ENCODE measurements around the gene BICRA.

The BICRA gene

GRCh38 chr19:47601180-47601904, 7.6 kb upstream of the BICRA start:
- no peak for DNase-seq (ENCODE audit: low spot score)

- no peak for DNase-seq (ENCODE audit: low spot score)
These were observed 5.0 kb upstream of the BICRA start for GRCh38 chr19:47603706-47604565.

- DNase-seq (ENCODE audit: low spot score) = no peak
These were observed 1.3 kb upstream of the BICRA start for GRCh38 chr19:47607564-47608073.

- DNase-seq (ENCODE audit: low spot score) = peak; percentile 88
These were observed 638 bp upstream of the BICRA start for GRCh38 chr19:47608074-47608918.

- no peak for DNase-seq (ENCODE audit: low spot score)
These were observed 1.3 kb downstream of the BICRA start for GRCh38 chr19:47609906-47610894.

- DNase-seq (ENCODE audit: low spot score) = no peak
These were observed 2.0 kb downstream of the BICRA start for GRCh38 chr19:47610902-47611301.

GRCh38 chr19:47613165-47614020, 4.5 kb downstream of the BICRA start:
- DNase-seq (ENCODE audit: low spot score) = peak; percentile 68

GRCh38 chr19:47614021-47614295, 5.0 kb downstream of the BICRA start:
- no peak for DNase-seq (ENCODE audit: low spot score)

GRCh38 chr19:47614559-47614958, 5.6 kb downstream of the BICRA start:
- no peak for DNase-seq (ENCODE audit: low spot score)

- DNase-seq (ENCODE audit: low spot score) = no peak
These were observed 6.3 kb downstream of the BICRA start for GRCh38 chr19:47615230-47615629.

GRCh38 chr19:47615714-47616113, 6.8 kb downstream of the BICRA start:
- no peak for DNase-seq (ENCODE audit: low spot score)

GRCh38 chr19:47618771-47619170, 9.8 kb downstream of the BICRA start:
- no peak for DNase-seq (ENCODE audit: low spot score)

GRCh38 chr19:47619763-47620162, 10.8 kb downstream of the BICRA start:
- no peak for DNase-seq (ENCODE audit: low spot score)

GRCh38 chr19:47623151-47623920, 14.4 kb downstream of the BICRA start:
- DNase-seq (ENCODE audit: low spot score) = no peak

- DNase-seq (ENCODE audit: low spot score) = no peak
These were observed 15.0 kb downstream of the BICRA start for GRCh38 chr19:47623921-47624391.

- no peak for DNase-seq (ENCODE audit: low spot score)
These were observed 16.7 kb downstream of the BICRA start for GRCh38 chr19:47625650-47626049.

- no peak for DNase-seq (ENCODE audit: low spot score)
These were observed 17.3 kb downstream of the BICRA start for GRCh38 chr19:47626238-47626637.

GRCh38 chr19:47628078-47628771, 19.3 kb downstream of the BICRA start:
- DNase-seq (ENCODE audit: low spot score) = no peak

- DNase-seq (ENCODE audit: low spot score) = no peak
These were observed 21.7 kb downstream of the BICRA start for GRCh38 chr19:47630594-47630993.

All from kidney capillary endothelial cell (primary cell).